Activated naive CD4-positive, alpha-beta T cell treated with anti-CD3 and anti-CD28 coated beads, Interleukin-2, amount 50 U/mL, for 24 hours (primary cell): Measurements from ENCODE around the gene DEPDC4.

Experiments used
- H3K27ac Mint-ChIP-seq: one replicate; pipeline ENCODE4 v1.8.0; 2021; ENCODE audit warnings: mild to moderate bottlenecking, mixed read lengths
- H3K27me3 Mint-ChIP-seq: one replicate; pipeline ENCODE4 v1.8.0; 2021; ENCODE audit warnings: mixed read lengths
- H3K36me3 Mint-ChIP-seq: one replicate; pipeline ENCODE4 v1.8.0; 2021; ENCODE audit warnings: mixed read lengths
- H3K4me1 Mint-ChIP-seq: one replicate; pipeline ENCODE4 v1.8.0; 2021; ENCODE audit warnings: mixed read lengths
- H3K4me3 Mint-ChIP-seq: one replicate; pipeline ENCODE4 v1.8.0; 2021; ENCODE audit warnings: mild to moderate bottlenecking, mixed read lengths
- H3K9me3 Mint-ChIP-seq: one replicate; pipeline ENCODE4 v1.8.0; 2021; ENCODE audit warnings: mixed read lengths

Gene DEPDC4

DNA sequence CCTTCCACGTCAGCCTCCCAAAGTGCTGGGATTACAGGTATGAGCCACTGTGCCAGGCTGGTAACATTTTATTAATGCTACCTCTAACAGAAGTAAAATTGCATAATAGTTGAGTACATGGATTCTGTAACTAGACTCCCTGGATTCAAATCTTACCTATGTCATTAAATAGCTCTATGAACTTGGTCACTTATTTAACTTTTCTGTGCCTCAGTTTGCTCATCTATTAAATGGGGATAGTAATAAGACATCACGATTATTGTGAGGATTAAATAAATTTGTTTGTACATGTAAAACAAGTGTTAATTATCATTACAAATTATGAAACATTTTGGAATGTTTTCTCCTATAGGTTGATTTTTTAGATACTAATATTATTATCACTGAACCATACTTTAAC is 59.6 kb downstream of the DEPDC4 start:
- Mint-ChIP-seq H3K4me3 (no peak overlapping the region), H3K27ac (no peak overlapping the region), H3K36me3 (peaks cover 4% of the 10 kb centered on the region), H3K9me3 (no peaks in the 10 kb centered on the region), H3K27me3 (no peaks in the 10 kb centered on the region), H3K4me1 (peaks cover 12% of the 10 kb centered on the region)

DNA sequence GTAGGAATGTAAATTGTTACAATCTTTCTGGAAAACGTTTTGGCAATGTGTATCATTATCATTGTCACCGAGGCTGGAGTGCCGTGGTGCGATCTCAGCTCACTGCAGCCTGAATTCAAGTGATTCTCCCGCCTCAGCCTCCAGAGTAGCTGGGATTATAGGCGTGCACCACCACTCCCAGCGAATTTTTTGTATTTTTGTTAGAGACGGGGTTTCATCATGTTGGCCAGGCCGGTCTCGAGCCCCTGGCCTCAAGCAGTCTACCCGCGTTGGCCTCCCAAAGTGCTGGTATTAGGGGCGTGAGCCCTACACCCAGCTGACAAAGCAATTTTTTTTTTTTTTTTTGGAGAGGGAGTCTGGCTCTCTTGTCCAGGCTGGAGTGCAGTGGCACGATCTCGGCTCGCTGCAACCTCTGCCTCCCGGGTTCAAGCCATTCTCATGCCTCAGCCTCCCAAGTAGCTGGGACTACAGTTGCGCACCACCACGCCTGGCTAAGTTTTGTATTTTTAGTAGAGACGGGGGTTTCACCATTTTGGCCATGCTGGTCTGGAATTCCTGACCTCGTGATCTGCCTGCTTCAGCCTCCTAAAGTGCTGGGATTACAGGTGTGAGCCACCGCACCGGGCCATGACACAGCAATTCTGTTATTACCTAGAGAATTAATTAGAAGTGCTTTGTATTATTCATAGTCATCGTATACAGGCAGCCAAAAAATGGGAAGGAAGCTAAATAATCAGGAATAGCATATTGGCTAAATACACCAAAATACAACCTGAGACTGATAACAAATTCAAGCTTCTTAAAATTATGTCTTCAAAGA is 65.1 kb downstream of the DEPDC4 start:
- Mint-ChIP-seq H3K4me3 (peak overlapping the region; percentile 99), H3K27ac (peak overlapping the region; percentile 99), H3K27me3 (no peaks in the 10 kb centered on the region), H3K4me1 (peaks cover 39% of the 10 kb centered on the region), H3K36me3 (peaks cover 3% of the 10 kb centered on the region), H3K9me3 (no peaks in the 10 kb centered on the region)

DNA sequence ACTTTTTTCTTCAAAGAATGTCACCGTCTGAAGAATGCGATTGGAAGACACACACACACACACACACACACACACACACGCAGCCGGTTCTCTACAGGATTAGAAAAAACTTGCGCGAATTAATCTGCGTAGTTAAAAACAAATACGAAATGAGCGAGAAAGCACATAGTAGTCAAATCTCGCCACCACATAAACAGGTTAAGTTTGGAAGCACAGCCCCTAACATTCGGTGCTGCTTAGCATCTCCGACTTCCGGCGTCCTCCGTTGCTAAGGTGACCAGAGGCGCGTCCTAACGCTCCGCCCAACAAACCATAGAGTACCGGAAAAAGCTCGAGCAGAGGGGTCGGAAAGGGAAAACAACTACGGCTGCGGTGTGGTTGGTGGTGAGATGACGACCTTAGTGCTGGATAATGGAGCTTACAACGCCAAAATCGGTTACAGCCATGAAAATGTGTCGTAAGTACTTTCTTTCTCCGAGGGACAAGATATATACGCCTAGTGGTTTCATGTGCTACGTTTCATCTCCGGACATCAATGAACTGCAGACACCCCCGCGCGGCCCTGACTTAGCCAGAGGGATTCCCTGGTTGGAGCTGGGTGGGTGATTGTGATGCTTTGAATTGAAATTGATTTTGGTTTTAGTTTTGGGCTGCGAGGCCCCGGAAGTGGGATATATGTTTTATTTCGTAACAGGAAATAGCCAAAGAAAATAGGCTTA is 66.3 kb downstream of the DEPDC4 start, which contains the start of gene ACTR6:
TSS of gene ACTR6 (plus strand) at position 353 of the 719 bp plus-strand sequence. CDS start at position 390, 37 bp downstream.
- Mint-ChIP-seq H3K4me1 (peaks cover 39% of the 10 kb centered on the region), H3K27ac (peak within 1 kb of the TSS; percentile 99), H3K36me3 (peaks cover 3% of the 10 kb centered on the region), H3K27me3 (no peaks in the 10 kb centered on the region), H3K9me3 (no peaks in the 10 kb centered on the region), H3K4me3 (peak within 1 kb of the TSS; percentile 99)

DNA sequence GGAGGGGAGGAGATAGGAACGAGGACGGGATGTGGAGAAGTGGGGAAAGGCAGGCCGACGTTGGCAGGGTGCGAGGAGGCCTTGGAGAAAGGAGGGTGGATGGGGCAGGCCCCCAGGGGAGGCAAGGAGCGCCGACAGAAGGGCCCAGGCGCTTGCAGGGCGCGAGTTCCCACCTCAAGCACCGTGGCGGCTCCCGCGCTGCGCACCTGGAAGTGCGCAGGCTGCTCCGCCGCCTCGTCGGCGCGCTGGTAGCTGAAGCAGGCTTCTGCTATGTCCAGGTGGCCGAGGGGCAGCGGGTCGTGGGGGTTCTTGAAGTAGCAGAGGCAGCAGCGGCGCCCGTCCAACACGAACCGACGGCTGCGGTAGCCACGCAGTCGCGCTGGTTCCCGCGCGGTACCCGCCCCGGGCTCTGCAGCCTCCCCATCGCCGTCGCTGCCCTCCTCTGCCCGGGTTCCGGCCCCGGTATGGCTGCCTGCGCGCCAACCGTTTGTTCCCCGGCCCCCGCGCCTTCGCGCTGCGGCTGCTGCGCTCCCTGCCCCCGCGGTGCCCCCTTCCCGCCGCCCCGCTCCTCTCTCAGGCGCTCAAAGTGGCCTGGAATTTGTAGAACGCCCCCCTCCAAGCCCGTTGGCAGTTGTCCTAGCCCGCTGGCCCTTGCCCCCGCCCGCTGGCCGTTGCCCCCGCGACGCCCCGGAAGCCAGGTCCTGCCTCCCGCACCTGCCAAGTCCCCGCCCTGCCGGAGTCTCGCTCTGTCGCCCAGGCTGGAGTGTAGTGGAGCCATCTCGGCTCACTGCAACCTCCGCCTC is 67.3 kb downstream of the DEPDC4 start:
- Mint-ChIP-seq H3K27me3 (no peaks in the 10 kb centered on the region), H3K27ac (peak overlapping the region; percentile 99), H3K4me1 (peaks cover 39% of the 10 kb centered on the region), H3K4me3 (peak overlapping the region; percentile 99), H3K36me3 (peaks cover 3% of the 10 kb centered on the region), H3K9me3 (no peaks in the 10 kb centered on the region)

DNA sequence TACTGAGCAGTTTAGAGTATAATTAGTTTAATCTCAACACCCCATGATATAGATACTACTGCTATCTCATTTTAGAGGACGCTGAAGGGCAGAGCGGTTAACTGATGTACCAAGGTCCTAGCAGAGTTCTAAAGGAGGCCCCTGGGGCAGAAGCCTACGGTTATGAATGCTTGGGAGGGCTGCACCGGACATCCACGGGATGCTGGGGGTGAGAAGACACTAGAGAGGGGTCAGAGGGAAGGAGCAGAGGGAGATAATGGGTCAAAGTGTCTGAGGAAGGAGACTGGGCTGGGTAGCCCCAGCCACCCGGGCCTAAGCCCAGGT is 67.9 kb downstream of the DEPDC4 start:
- Mint-ChIP-seq H3K27ac (peak overlapping the region; percentile 89), H3K9me3 (no peaks in the 10 kb centered on the region), H3K27me3 (no peaks in the 10 kb centered on the region), H3K4me1 (peaks cover 39% of the 10 kb centered on the region), H3K36me3 (peaks cover 3% of the 10 kb centered on the region), H3K4me3 (peak overlapping the region; percentile 99)

DNA sequence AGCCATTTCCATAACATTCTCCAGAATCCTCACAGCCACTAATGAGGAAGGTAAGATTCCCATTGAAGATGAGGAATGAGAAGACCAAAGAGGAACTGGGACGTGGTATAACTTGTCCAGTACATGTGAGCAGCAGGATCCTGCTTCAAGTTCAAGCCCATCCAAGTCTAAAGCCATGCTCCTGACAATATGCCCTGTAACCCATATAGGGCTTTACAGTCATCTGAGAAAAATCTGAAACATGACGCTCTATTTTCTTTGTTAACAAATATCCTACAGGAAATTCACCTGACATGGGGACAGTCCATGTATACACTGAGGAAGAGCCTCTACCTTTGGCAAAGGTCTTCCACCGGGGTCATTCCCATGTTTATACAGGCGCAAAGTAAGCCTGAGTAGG is 69.4 kb downstream of the DEPDC4 start:
- Mint-ChIP-seq H3K9me3 (no peaks in the 10 kb centered on the region), H3K4me1 (peaks cover 29% of the 10 kb centered on the region), H3K27me3 (no peaks in the 10 kb centered on the region), H3K36me3 (peaks cover 3% of the 10 kb centered on the region), H3K4me3 (no peak overlapping the region), H3K27ac (no peak overlapping the region)

DNA sequence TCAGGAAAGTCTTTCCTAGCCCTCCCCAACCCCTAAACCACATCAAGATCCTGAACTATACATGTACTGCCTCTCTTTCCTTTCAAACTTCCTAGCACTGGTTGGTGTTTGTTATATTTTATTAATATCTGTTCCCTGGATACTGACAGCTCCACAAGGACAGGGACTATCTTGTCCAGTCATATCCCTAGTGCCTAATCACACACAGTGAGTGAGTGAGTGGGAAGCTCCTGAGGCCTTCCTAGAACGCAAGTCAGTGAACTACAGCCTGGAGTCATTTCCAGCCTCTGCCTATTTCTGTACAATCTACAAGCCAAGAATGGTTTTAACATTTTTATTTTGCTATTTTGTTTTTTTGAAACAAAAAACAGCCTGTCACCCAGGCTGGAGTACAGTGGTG is 73.8 kb downstream of the DEPDC4 start:
- Mint-ChIP-seq H3K4me1 (peaks cover 4% of the 10 kb centered on the region), H3K4me3 (no peak overlapping the region), H3K36me3 (peaks cover 6% of the 10 kb centered on the region), H3K27ac (no peak overlapping the region), H3K9me3 (no peaks in the 10 kb centered on the region), H3K27me3 (no peaks in the 10 kb centered on the region)
